ENCODE measurements around the gene HOXA13. TPM values are rescaled to one million over a fixed set of nuclear protein-coding genes. Genes with fewer than 3 reads are reported as not detected.

The HOXA13 gene
- total and polyA plus RNA-seq, 2 experiments from 2014 or later = not detected

DNA sequence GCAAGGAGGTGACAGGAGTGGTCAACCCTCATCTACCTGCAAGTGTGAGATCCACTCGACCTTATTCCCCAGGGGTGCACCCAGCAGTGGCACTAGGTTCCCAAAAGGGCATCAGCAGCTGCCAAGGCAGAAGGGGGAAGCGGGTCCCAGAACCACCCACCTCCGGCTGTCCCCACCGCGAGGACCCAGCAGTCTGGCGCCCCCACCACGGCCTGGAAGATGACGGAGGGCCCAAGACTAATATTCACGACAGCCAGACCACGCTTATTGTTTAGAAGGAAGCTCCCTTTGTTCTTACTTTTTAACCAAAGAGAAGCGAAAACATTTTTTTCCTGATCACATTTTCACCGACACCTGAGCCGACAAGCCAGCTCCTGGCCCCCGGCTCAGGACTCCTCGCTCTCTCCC lies 39.1 kb upstream of the HOXA13 start:
- Histone ChIP-seq H3K4me2 (peak overlapping the region; percentile 71), H3F3A (replicated peaks; ENCODE audit: low read depth) (peaks cover 41% of the 10 kb centered on the region), H3K79me2 (replicated peaks; ENCODE audit: insufficient read depth) (no peaks in the 10 kb centered on the region), H2AFZ (no peak overlapping the region), H3K27me3 (ENCODE audit: insufficient read depth) (peaks cover 100% of the 10 kb centered on the region), H3K9me2 (ENCODE audit: insufficient read depth) (no peaks in the 10 kb centered on the region), H3K36me3 (ENCODE audit: insufficient read depth) (no peaks in the 10 kb centered on the region), H4K20me1 (replicated peaks; ENCODE audit: insufficient read depth) (peaks cover 31% of the 10 kb centered on the region), H3K4me3 (peak overlapping the region; percentile 46), H3K27ac (ENCODE audit: low read depth) (no peak overlapping the region), H3K4me1 (ENCODE audit: insufficient read depth) (peaks cover 52% of the 10 kb centered on the region)
- peak; percentile 92 for TF ChIP-seq EZH2 (IDR thresholded peaks at IDR 0.05; ENCODE audit: low read depth, unreplicated experiment)
- no peak for TF ChIP-seq CREB1 (CRISPR knock-in tag; IDR thresholded peaks at IDR 0.05; ENCODE audit: low read depth)
- Mint-ChIP-seq H3K27me3 (ENCODE audit: insufficient read depth, low read depth, poor library complexity) (peaks cover 97% of the 10 kb centered on the region), H3K4me3 (peak overlapping the region; percentile 48; the same call in 2 of the 3 replicates), H3K9me3 (no peaks in the 10 kb centered on the region), H3K27ac (no peak overlapping the region), H3K4me1 (peaks cover 44% of the 10 kb centered on the region), H3K36me3 (ENCODE audit: low read depth) (no peaks in the 10 kb centered on the region)
- DNase-seq (ENCODE audit: low spot score) (no peak), ATAC-seq (no peak)

- TF ChIP-seq, protein P1, sequence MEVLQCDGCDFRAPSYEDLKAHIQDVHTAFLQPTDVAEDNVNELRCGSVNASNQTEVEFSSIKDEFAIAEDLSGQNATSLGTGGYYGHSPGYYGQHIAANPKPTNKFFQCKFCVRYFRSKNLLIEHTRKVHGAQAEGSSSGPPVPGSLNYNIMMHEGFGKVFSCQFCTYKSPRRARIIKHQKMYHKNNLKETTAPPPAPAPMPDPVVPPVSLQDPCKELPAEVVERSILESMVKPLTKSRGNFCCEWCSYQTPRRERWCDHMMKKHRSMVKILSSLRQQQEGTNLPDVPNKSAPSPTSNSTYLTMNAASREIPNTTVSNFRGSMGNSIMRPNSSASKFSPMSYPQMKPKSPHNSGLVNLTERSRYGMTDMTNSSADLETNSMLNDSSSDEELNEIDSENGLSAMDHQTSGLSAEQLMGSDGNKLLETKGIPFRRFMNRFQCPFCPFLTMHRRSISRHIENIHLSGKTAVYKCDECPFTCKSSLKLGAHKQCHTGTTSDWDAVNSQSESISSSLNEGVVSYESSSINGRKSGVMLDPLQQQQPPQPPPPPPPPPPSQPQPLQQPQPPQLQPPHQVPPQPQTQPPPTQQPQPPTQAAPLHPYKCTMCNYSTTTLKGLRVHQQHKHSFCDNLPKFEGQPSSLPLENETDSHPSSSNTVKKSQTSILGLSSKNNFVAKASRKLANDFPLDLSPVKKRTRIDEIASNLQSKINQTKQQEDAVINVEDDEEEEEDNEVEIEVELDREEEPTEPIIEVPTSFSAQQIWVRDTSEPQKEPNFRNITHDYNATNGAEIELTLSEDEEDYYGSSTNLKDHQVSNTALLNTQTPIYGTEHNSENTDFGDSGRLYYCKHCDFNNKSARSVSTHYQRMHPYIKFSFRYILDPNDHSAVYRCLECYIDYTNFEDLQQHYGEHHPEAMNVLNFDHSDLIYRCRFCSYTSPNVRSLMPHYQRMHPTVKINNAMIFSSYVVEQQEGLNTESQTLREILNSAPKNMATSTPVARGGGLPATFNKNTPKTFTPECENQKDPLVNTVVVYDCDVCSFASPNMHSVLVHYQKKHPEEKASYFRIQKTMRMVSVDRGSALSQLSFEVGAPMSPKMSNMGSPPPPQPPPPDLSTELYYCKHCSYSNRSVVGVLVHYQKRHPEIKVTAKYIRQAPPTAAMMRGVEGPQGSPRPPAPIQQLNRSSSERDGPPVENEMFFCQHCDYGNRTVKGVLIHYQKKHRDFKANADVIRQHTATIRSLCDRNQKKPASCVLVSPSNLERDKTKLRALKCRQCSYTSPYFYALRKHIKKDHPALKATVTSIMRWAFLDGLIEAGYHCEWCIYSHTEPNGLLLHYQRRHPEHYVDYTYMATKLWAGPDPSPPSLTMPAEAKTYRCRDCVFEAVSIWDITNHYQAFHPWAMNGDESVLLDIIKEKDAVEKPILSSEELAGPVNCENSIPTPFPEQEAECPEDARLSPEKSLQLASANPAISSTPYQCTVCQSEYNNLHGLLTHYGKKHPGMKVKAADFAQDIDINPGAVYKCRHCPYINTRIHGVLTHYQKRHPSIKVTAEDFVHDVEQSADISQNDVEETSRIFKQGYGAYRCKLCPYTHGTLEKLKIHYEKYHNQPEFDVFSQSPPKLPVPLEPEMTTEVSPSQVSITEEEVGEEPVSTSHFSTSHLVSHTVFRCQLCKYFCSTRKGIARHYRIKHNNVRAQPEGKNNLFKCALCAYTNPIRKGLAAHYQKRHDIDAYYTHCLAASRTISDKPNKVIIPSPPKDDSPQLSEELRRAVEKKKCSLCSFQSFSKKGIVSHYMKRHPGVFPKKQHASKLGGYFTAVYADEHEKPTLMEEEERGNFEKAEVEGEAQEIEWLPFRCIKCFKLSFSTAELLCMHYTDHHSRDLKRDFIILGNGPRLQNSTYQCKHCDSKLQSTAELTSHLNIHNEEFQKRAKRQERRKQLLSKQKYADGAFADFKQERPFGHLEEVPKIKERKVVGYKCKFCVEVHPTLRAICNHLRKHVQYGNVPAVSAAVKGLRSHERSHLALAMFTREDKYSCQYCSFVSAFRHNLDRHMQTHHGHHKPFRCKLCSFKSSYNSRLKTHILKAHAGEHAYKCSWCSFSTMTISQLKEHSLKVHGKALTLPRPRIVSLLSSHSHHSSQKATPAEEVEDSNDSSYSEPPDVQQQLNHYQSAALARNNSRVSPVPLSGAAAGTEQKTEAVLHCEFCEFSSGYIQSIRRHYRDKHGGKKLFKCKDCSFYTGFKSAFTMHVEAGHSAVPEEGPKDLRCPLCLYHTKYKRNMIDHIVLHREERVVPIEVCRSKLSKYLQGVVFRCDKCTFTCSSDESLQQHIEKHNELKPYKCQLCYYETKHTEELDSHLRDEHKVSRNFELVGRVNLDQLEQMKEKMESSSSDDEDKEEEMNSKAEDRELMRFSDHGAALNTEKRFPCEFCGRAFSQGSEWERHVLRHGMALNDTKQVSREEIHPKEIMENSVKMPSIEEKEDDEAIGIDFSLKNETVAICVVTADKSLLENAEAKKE (CRISPR knock-in tag; IDR thresholded peaks at IDR 0.05) = no peak
- no peak for TF ChIP-seq STAT1 (IDR thresholded peaks at IDR 0.05; ENCODE audit: unreplicated experiment)
- no peak for TF ChIP-seq POLR2AphosphoS5 (IDR thresholded peaks at IDR 0.05; ENCODE audit: low read depth)
- peak; percentile 37 for TF ChIP-seq EZH2 (IDR thresholded peaks at IDR 0.05; ENCODE audit: low read depth, unreplicated experiment)
- Histone ChIP-seq H3K27me3 (ENCODE audit: insufficient read depth) (peaks cover 100% of the 10 kb centered on the region), H3F3A (replicated peaks; ENCODE audit: low read depth) (peaks cover 35% of the 10 kb centered on the region), H3K4me1 (ENCODE audit: insufficient read depth) (peaks cover 42% of the 10 kb centered on the region), H3K4me2 (no peak overlapping the region), H3K79me2 (replicated peaks; ENCODE audit: insufficient read depth) (no peaks in the 10 kb centered on the region), H4K20me1 (replicated peaks; ENCODE audit: insufficient read depth) (peaks cover 31% of the 10 kb centered on the region), H3K36me3 (ENCODE audit: insufficient read depth) (no peaks in the 10 kb centered on the region), H2AFZ (no peak overlapping the region), H3K9me2 (ENCODE audit: insufficient read depth) (no peaks in the 10 kb centered on the region), H3K27ac (ENCODE audit: low read depth) (no peak overlapping the region), H3K4me3 (no peak overlapping the region)
- Mint-ChIP-seq H3K4me1 (peaks cover 39% of the 10 kb centered on the region), H3K36me3 (ENCODE audit: low read depth) (no peaks in the 10 kb centered on the region), H3K9me3 (no peaks in the 10 kb centered on the region), H3K4me3 (no peak overlapping the region; the same call in 2 of the 3 replicates), H3K27me3 (ENCODE audit: insufficient read depth, low read depth, poor library complexity) (peaks cover 98% of the 10 kb centered on the region), H3K27ac (no peak overlapping the region)
- DNase-seq (ENCODE audit: low spot score) = no peak
- ATAC-seq = no peak
These were observed 37.9 kb upstream of the HOXA13 start for GRCh38 chr7:27237735-27238334.

Measured in GM23338 (cell line).